K562 (cell line): ENCODE measurements around the gene LENEP. TPM values are rescaled to one million over a fixed set of nuclear protein-coding genes. Genes with fewer than 3 reads are reported as not detected.

Source experiments
- CUX1 ChIP-seq: fragments of 200-800 bp; sonication (Bioruptor generic); IDR thresholded peaks from 2 replicates; pipeline ENCODE4 v1.6.1; 2016; ENCODE audit warnings: missing genetic modification characterization, missing compliant biosample characterization
- DEAF1 ChIP-seq: fragments of 450-650 bp; formaldehyde crosslinking; IDR thresholded peaks from 2 replicates; pipeline ENCODE4 v1.4.0; 2020; ENCODE audit warnings: mild to moderate bottlenecking, moderate library complexity
- FOSL1 ChIP-seq: fragments of 200-800 bp; sonication (Bioruptor generic); conservative IDR thresholded peaks from 2 replicates; pipeline ENCODE4 v1.6.1; 2016; ENCODE audit warnings: missing genetic modification characterization, missing compliant biosample characterization
- FOXJ3 ChIP-seq: sonication (generic); formaldehyde crosslinking; IDR thresholded peaks from 2 replicates; pipeline ENCODE4 v1.4.0; 2020; ENCODE audit warnings: mild to moderate bottlenecking, missing genetic modification reagents
- JUND ChIP-seq, 2 experiments: IDR thresholded peaks; 2 replicates in 1 of 2; 3 replicates in 1 of 2; pipeline ENCODE4 v1.6.1; 2011; ENCODE audit warnings: borderline replicate concordance in 2 of 2, low read depth in 2 of 2, low read length in 2 of 2, improper control_type of control experiment in 1 of 2, missing biosample characterization in 1 of 2, missing genetic modification characterization in 1 of 2, missing genetic modification reagents in 1 of 2
- KLF1 ChIP-seq: fragments of 450-650 bp; IDR thresholded peaks from 2 replicates; pipeline ENCODE4 v1.6.1; 2016; ENCODE audit warnings: missing genetic modification characterization, missing compliant biosample characterization
- MEIS2 ChIP-seq: fragments of 450-650 bp; IDR thresholded peaks from 2 replicates; pipeline ENCODE4 v1.6.1; 2014; ENCODE audit warnings: mild to moderate bottlenecking; ENCODE audit not compliant: partially characterized antibody
- MIER1 ChIP-seq: fragments of 450-650 bp; IDR thresholded peaks from 2 replicates; pipeline ENCODE4 v1.6.1; 2016; ENCODE audit warnings: antibody characterized with exemption, mild to moderate bottlenecking, low read depth
- RNF2 ChIP-seq: sonication (generic); IDR thresholded peaks from 2 replicates; pipeline ENCODE4 v1.6.1; 2016
- U2AF2 ChIP-seq: fragments of 200-400 bp; formaldehyde crosslinking; optimal IDR thresholded peaks from 2 replicates; pipeline ENCODE3; 2017; ENCODE audit warnings: low read depth, mild to moderate bottlenecking, low read length
- ZNF212 ChIP-seq: fragments of 450-650 bp; formaldehyde crosslinking; IDR thresholded peaks from 2 replicates; pipeline ENCODE4 v1.4.0; 2020; ENCODE audit warnings: mild to moderate bottlenecking
- ZNF592 ChIP-seq: fragments of 450-650 bp; IDR thresholded peaks from 2 replicates; pipeline ENCODE4 v1.6.1; 2017; ENCODE audit warnings: antibody characterized with exemption, mild to moderate bottlenecking
- ZNF639 ChIP-seq, 2 experiments: fragments of 200-800 bp in 1 of 2; sonication (Bioruptor generic) in 1 of 2; sonication (generic) in 1 of 2; formaldehyde crosslinking in 1 of 2; IDR thresholded peaks in 1 of 2; conservative IDR thresholded peaks in 1 of 2; 2 replicates each; pipeline versions ENCODE4 v1.5.0 to v1.6.1; 2016 to 2020; ENCODE audit warnings: missing compliant biosample characterization in 1 of 2, missing genetic modification characterization in 1 of 2, missing genetic modification reagents in 1 of 2
- polyA plus RNA-seq, 8 experiments: library from polyadenylated mRNA; depleted of rRNA in 4 of 8; stranded (reverse) in 5 of 8; unstranded in 3 of 8; fragments of >200 nt; fragmentation: Nextera tagmentation in 2 of 8; fragmentation: Illumina TruSeq in 1 of 8; extraction: Ambion mirVana in 2 of 8; extraction: Trizol in 1 of 8; gene quantifications; 2 replicates each; pipeline versions ENCODE4 v1.2.1 to v1.2.3, GENCODE V29; 2011 to 2014; ENCODE audit warnings: inconsistent platforms in 1 of 8, missing spikeins in 1 of 8
- total RNA-seq, 7 experiments: library from RNA; depleted of rRNA in 6 of 7; stranded (reverse); fragments of >200 nt in 6 of 7; fragmentation: Illumina TruSeq in 2 of 7; extraction: Trizol in 2 of 7; gene quantifications; 2 replicates each; pipeline versions ENCODE4 v1.2.1 to v1.2.3, GENCODE V29; 2011 to 2021; ENCODE audit warnings: low replicate concordance in 1 of 7

LENEP gene
- total and polyA plus RNA-seq, 9 of the 15 experiments (the other 6 are each of a cell fraction or from before 2014, with no cell fraction given): 0.23 to 0.87 (median 0.67) TPM; not detected in 5

GRCh38 chr1:154974808-154975408 is 18.5 kb upstream of the LENEP start (continued):
- no peak for TF ChIP-seq CUX1 (CRISPR knock-in tag)
- TF ChIP-seq JUND (IDR thresholded peaks at IDR 0.05; ENCODE audit: borderline replicate concordance, low read depth, low read length): no peak
- no peak for TF ChIP-seq JUND (tag; IDR thresholded peaks at IDR 0.05; ENCODE audit: borderline replicate concordance, low read depth, low read length)
- no peak for TF ChIP-seq MIER1
- no peak for TF ChIP-seq DEAF1 (CRISPR knock-in tag)
- TF ChIP-seq MEIS2: peak; percentile 97
- TF ChIP-seq ZNF639 (CRISPR knock-in tag; conservative IDR thresholded peaks at IDR 0.05 in 1 of 2, IDR thresholded peaks at IDR 0.05 in 1 of 2): no peak
- no peak for TF ChIP-seq FOSL1
- no peak for TF ChIP-seq U2AF2
- peak; percentile 76; the same call in 1 of the 2 replicates for TF ChIP-seq RNF2
- TF ChIP-seq ZNF592: 0 out of 2 replicates have a peak, but pooled peaks have one; percentile 7
- 0 out of 2 replicates have a peak, but pooled peaks have one; percentile 42 for TF ChIP-seq KLF1 (tag)
- TF ChIP-seq ZNF212 (CRISPR knock-in tag): no peak
- TF ChIP-seq FOXJ3 (CRISPR knock-in tag): no peak
